Heart right ventricle (tissue), 16 donors: ENCODE measurements around the gene GREB1L. TPM values are rescaled to one million over a fixed set of nuclear protein-coding genes. Genes with fewer than 3 reads are reported as not detected.

Experiments
- ATAC-seq, 8 donors: fragments of 200-7000 bp; cut with Tn5 transposase; one replicate each; pipeline ENCODE4 v1.9.1; 2020; ENCODE audit warnings: mild to moderate bottlenecking in 8 of 8, moderate library complexity in 8 of 8, moderate number of reproducible peaks in 1 of 8
- DNase-seq, 2 donors: peaks; one replicate each; pipeline ENCODE4 v3.0.0-alpha.2; 2020
- H3K27ac ChIP-seq, 10 donors: fragments of 200-600 bp; sonication (generic) in 2 of 10; one replicate each; pipeline versions ENCODE4 v1.5.0 to v1.8.0; 2020 to 2022; ENCODE audit warnings: mild to moderate bottlenecking in 3 of 10
- H3K27me3 ChIP-seq, 7 donors: fragments of 200-600 bp; one replicate each; pipeline ENCODE4 v1.8.0; 2021 to 2022; ENCODE audit warnings: mild to moderate bottlenecking in 2 of 7
- H3K36me3 ChIP-seq, 9 donors: fragments of 200-600 bp; sonication (generic) in 1 of 9; one replicate each; pipeline versions ENCODE4 v1.5.0 to v1.8.0; 2020 to 2022; ENCODE audit warnings: mild to moderate bottlenecking in 2 of 9
- H3K4me1 ChIP-seq, 9 donors: fragments of 200-600 bp; sonication (generic) in 1 of 9; one replicate each; pipeline versions ENCODE4 v1.5.0 to v1.8.0; 2020 to 2022; ENCODE audit warnings: mild to moderate bottlenecking in 4 of 9
- H3K4me3 ChIP-seq, 10 donors: fragments of 200-600 bp; sonication (generic) in 2 of 10; one replicate each; pipeline versions ENCODE4 v1.5.0 to v1.8.0; 2020 to 2022; ENCODE audit warnings: mild to moderate bottlenecking in 7 of 10, moderate library complexity in 2 of 10
- H3K9me3 ChIP-seq, 11 donors: fragments of 200-600 bp in 10 of 11; sonication (generic) in 2 of 11; one replicate each; pipeline versions ENCODE4 v1.5.0 to v1.8.0; 2013 to 2022; ENCODE audit warnings: mild to moderate bottlenecking in 2 of 11, control low read depth in 1 of 11, moderate library complexity in 1 of 11
- CTCF ChIP-seq, 9 donors: fragments of 200-600 bp; sonication (generic) in 2 of 9; IDR thresholded peaks; one replicate each; pipeline versions ENCODE4 v1.5.0 to v1.8.0; 2021 to 2022; ENCODE audit warnings: antibody characterized with exemption in 9 of 9, mild to moderate bottlenecking in 5 of 9, moderate library complexity in 1 of 9
- WGBS, 2 donors: extraction: QIAGEN DNeasy Blood & Tissue Kit; methylation state at CpG; one replicate each; pipeline ENCODE4 v1.1.7; 2013; ENCODE audit warnings: inconsistent platforms in 1 of 2; 5-methylcytosine and 5-hydroxymethylcytosine counted together
- intact Hi-C, 10 donors: fragments of 100-400 bp; cut with DNase I; formaldehyde crosslinking; loops; one replicate each; pipeline versions ENCODE4 v1.11.1 to v1.14.2; 2022
- polyA plus RNA-seq, 2 donors: library from polyadenylated mRNA; stranded (reverse); fragments of 200-250 nt; gene quantifications; one replicate each; pipeline ENCODE4 v1.2.3, GENCODE V29; 2013
- total RNA-seq, 10 donors: library from RNA; stranded (reverse); fragmentation: NEBNext Ultra II Directional in 3 of 10; extraction: Animal tissue kit (Norgen Biotek cat#: 25700) in 3 of 10; gene quantifications; one replicate each; pipeline versions ENCODE4 v1.2.1 to v1.2.4, GENCODE V29; 2021 to 2023
- donor health status: Arrhythmogenic right ventricular cardiomyopathy.
- donor health status: ischemic (EF 13 %, LVEDD 7.1; RV severe dilation, severe dysfunction).
- donor health status: healthy with polysubstance abuse.
- donor health status: DM: no; HTN: yes; CAD: no.
- donor health status: DM: no; HTN: no; CAD: no.
- donor health status: ischemic (EF 25% LVEDD 6.9; RV normal size, moderate dysfunction).
- donor health status: ischemic (EF 25% LVEDD 5.7; RV mildly dilated, moderate dysfunction).
- donor health status: healthy.
- donor health status: DM: yes; HTN: yes; CAD: no.
- donor health status: Ischemic cardiomyopathy.
- donor health status: ischemic (EF 35%, LVEDD 5.7; RV mildly dilated, moderate dysfunction).
- donor health status: nonischemic (EF 11% LVEDD 7.7; RV severe dilation, severe dysfunction).
- donor health status: DM: yes; HTN: yes; CAD: no.
- donor health status: PGD.
- donor health status: ischemic (EF 29% LVEDD 5.4; RV normal size, mild dysfunction).
- donor health status: nonischemic (EF 23%, LVEDD 6.1; RV moderate dilation, normal function).

GREB1L gene
- total and polyA plus RNA-seq, 12 donors: 0.54 to 14.3 (median 10.9) TPM

GRCh38 chr18:21453511-21453901 is 211.5 kb downstream of the GREB1L start:
- ATAC-seq: peak in 4 of 8 donors; percentile 43 to 67 (median 48)
- peak overlapping the region in 3 of 10 donors; percentile 18 to 42 (median 33) for H3K27ac ChIP-seq
- no peak overlapping the region for H3K4me3 ChIP-seq
- no peaks in the 10 kb centered on the region for H3K27me3 ChIP-seq
- 62% methylated on average over 6 of the region's 6 CpGs for WGBS, 2 donors
- intact Hi-C loops: no loop called here
- H3K4me1 ChIP-seq: peaks cover 0 to 48% (median 5%) of the 10 kb centered on the region in 9 donors
- H3K36me3 ChIP-seq: no peaks in the 10 kb centered on the region
- no peak for TF ChIP-seq CTCF (IDR thresholded peaks at IDR 0.05)
- no peak for DNase-seq
- no peaks in the 10 kb centered on the region for H3K9me3 ChIP-seq

DNA sequence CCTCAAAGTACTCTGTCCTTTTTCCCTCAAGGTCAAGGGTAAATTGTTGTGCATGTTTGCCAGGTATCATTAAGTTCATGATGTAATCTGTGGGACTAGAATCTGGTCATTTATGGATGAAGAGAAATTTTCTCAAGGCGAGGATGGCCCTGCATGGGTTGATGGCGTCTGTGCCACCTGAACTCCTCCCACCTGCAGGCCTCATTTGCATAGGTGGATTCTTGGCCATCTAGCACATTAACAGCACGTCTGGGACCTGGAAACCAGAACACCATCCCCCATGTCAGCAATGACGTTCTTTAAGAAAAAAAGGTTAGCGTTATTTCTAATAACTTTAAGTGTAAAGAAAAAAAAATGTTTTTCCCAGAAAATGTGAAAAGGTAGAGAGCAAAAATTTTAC is 212.7 kb downstream of the GREB1L start:
- no peaks in the 10 kb centered on the region for H3K27me3 ChIP-seq
- no peak overlapping the region for H3K27ac ChIP-seq
- DNase-seq: no peak
- intact Hi-C loops: no loop called here
- no peaks in the 10 kb centered on the region for H3K9me3 ChIP-seq
- 82 to 83% methylated on average over 5 of the region's 5 CpGs for WGBS, 2 donors
- no peak for TF ChIP-seq CTCF (IDR thresholded peaks at IDR 0.05)
- no peak overlapping the region for H3K4me3 ChIP-seq
- no peak for ATAC-seq
- no peaks in the 10 kb centered on the region for H3K36me3 ChIP-seq
- H3K4me1 ChIP-seq: peaks cover 0 to 46% (median 5%) of the 10 kb centered on the region in 9 donors

DNA sequence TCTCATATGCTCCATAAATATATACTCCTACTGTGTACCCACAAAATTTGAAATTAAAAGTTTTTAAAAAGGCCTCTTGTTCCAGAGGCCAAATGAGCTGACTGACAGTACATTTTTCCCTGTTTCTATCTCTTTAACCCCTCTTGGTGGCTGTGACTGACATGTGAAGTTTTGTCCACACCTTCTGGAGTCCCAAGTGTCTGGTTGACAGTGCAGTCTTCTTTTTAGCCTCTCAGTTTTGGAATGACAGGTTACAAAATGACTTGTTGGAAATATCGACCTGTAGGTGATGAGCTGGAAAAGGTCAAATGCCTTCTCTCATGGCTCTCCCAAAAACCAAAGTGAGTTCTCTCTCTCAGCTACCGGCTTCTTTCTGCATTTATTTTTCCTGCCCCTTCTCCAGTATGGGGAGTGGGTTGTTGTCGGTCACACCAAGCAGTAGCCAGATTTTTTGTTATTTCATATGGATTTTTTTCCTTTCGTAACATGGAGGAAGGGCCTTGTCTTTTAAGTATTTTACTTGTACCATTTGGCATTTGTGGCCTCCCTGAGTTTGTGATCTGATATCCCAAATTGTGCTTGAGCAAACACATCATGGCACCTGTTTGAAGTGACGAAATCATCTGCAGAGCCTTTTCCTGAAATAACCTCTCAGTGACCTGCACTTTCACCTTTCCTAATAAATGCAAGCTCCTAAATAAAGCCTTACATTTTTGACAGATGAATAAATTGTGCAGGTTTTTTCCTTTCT is 214.6 kb downstream of the GREB1L start:
- no peaks in the 10 kb centered on the region for H3K9me3 ChIP-seq

DNA sequence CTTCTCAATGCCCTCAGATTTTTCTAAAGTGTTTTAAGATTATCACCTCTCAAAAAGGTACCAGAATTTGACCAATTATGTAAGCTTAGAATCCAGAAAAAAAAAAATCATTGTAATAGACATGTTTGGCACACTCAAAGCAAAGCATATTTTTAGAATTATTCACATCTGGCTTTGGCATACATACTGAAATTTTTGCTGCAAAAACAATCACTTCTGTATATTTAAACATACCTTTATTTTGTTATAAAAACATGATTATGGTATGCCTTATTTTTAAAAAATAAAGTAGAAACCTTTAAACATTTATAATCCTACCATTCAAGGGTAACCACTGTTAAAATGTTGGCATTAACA is 215.1 kb downstream of the GREB1L start:
- peak overlapping the region in 1 of 10 donors; percentile 20 for H3K27ac ChIP-seq
- intact Hi-C loops: no loop called here
- no peaks in the 10 kb centered on the region for H3K9me3 ChIP-seq

More for the DNA sequence above, 214.6 kb downstream of the GREB1L start:
- ATAC-seq: no peak
- H3K4me1 ChIP-seq: peaks cover 0 to 46% (median 5%) of the 10 kb centered on the region in 9 donors
- no peak for DNase-seq
- no peak for TF ChIP-seq CTCF (IDR thresholded peaks at IDR 0.05)
- intact Hi-C loops: no loop called here
- H3K36me3 ChIP-seq: no peaks in the 10 kb centered on the region
- H3K27ac ChIP-seq: peak overlapping the region in 2 of 10 donors; percentile 20 to 44
- H3K27me3 ChIP-seq: no peaks in the 10 kb centered on the region
- H3K4me3 ChIP-seq: no peak overlapping the region
- WGBS, 2 donors: 75 to 77% methylated on average over 5 of the region's 5 CpGs

More for the DNA sequence above, 215.1 kb downstream of the GREB1L start:
- no peaks in the 10 kb centered on the region for H3K36me3 ChIP-seq
- no peak overlapping the region for H3K4me3 ChIP-seq
- no peak for TF ChIP-seq CTCF (IDR thresholded peaks at IDR 0.05)
- DNase-seq (no peak), ATAC-seq (no peak)
- H3K27me3 ChIP-seq: no peaks in the 10 kb centered on the region
- H3K4me1 ChIP-seq: peaks cover 0 to 46% (median 5%) of the 10 kb centered on the region in 9 donors
